Testis (tissue), 3 donors: Measurements from ENCODE around the gene RALGAPA1. TPM values are rescaled to one million over a fixed set of nuclear protein-coding genes. Genes with fewer than 3 reads are reported as not detected.

Source experiments
- DNase-seq: peaks from one replicate; pipeline ENCODE4 v3.0.0-alpha.2; 2019
- H3K27ac ChIP-seq, 2 donors: fragments of 200-600 bp; sonication (generic); one replicate each; pipeline ENCODE4 v1.5.1; 2019
- H3K27me3 ChIP-seq: fragments of 200-600 bp; sonication (generic); one replicate; pipeline ENCODE4 v1.5.1; 2019
- H3K36me3 ChIP-seq: fragments of 200-600 bp; sonication (generic); one replicate; pipeline ENCODE4 v1.5.1; 2017; ENCODE audit warnings: low read depth; ENCODE audit errors: missing control alignments
- H3K4me1 ChIP-seq: fragments of 200-600 bp; sonication (generic); one replicate; pipeline ENCODE4 v1.5.1; 2019
- H3K4me3 ChIP-seq, 2 donors: fragments of 200-600 bp; sonication (generic); one replicate each; pipeline ENCODE4 v1.5.1; 2017 to 2019
- H3K9me3 ChIP-seq: fragments of 200-600 bp; sonication (generic); one replicate; pipeline ENCODE4 v1.5.1; 2017
- POLR2A ChIP-seq: fragments of 450-650 bp; IDR thresholded peaks from one replicate; pipeline ENCODE4 v1.6.1; 2017; ENCODE audit warnings: antibody characterized with exemption, mild to moderate bottlenecking, moderate library complexity
- WGBS, 2 donors: methylation state at CpG; one replicate each; pipeline ENCODE4 v1.1.5; 2018; 5-methylcytosine and 5-hydroxymethylcytosine counted together
- intact Hi-C: fragments of 100-400 bp; cut with DNase I; formaldehyde crosslinking; loops from one replicate; pipeline ENCODE4 v1.15.1; 2023; ENCODE audit warnings: low total_unique reads
- polyA plus RNA-seq: library from polyadenylated mRNA; stranded (reverse); fragments of 350-450 nt; fragmentation: Illumina TruSeq; extraction: RNeasy Lipid Tissue Mini Kit (QIAGEN cat#74804); gene quantifications from one replicate; pipeline ENCODE4 v1.2.3, GENCODE V29; 2014; ENCODE audit warnings: low read depth, low replicate concordance; ENCODE audit not compliant: insufficient read depth
- total RNA-seq, 2 donors: library from RNA; depleted of rRNA; stranded (reverse); fragments of >200 nt; gene quantifications; one replicate each; pipeline ENCODE4 v1.2.3, GENCODE V29; 2016
- TF ChIP-seq, protein P1 (sequence below), 3 experiments: fragments of 450-650 bp in 2 of 3; fragments of 200-600 bp in 1 of 3; sonication (generic) in 1 of 3; IDR thresholded peaks; one replicate each; pipeline ENCODE4 v1.5.1; 2016 to 2019; ENCODE audit warnings: antibody characterized with exemption in 3 of 3, mild to moderate bottlenecking in 2 of 3, moderate library complexity in 1 of 3

RALGAPA1 gene
- total and polyA plus RNA-seq, 3 donors from 2014 or later, result 25.6 to 111 (median 75.1) TPM

- no peak for DNase-seq
- no peak overlapping the region for H3K4me3 ChIP-seq
- no peak overlapping the region for H3K27ac ChIP-seq
- WGBS, 2 donors, result 80 to 82% methylated on average over 5 of the region's 5 CpGs
- H3K9me3 ChIP-seq, result no peaks in the 10 kb centered on the region
- intact Hi-C loops, result no loop called here
- H3K27me3 ChIP-seq, result no peaks in the 10 kb centered on the region
- H3K4me1 ChIP-seq, result no peaks in the 10 kb centered on the region
- no peaks in the 10 kb centered on the region for H3K36me3 ChIP-seq
- TF ChIP-seq POLR2A, result no peak
- TF ChIP-seq, protein P1, sequence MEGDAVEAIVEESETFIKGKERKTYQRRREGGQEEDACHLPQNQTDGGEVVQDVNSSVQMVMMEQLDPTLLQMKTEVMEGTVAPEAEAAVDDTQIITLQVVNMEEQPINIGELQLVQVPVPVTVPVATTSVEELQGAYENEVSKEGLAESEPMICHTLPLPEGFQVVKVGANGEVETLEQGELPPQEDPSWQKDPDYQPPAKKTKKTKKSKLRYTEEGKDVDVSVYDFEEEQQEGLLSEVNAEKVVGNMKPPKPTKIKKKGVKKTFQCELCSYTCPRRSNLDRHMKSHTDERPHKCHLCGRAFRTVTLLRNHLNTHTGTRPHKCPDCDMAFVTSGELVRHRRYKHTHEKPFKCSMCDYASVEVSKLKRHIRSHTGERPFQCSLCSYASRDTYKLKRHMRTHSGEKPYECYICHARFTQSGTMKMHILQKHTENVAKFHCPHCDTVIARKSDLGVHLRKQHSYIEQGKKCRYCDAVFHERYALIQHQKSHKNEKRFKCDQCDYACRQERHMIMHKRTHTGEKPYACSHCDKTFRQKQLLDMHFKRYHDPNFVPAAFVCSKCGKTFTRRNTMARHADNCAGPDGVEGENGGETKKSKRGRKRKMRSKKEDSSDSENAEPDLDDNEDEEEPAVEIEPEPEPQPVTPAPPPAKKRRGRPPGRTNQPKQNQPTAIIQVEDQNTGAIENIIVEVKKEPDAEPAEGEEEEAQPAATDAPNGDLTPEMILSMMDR (IDR thresholded peaks at IDR 0.05), result no peak
Observed at GRCh38 chr14:35835208-35835982, 26.3 kb upstream of the RALGAPA1 start.

- TF ChIP-seq, protein P1 (IDR thresholded peaks at IDR 0.05), result no peak
- no peak for TF ChIP-seq POLR2A
- Histone ChIP-seq H3K36me3 (no peaks in the 10 kb centered on the region), H3K9me3 (no peaks in the 10 kb centered on the region), H3K4me3 (no peak overlapping the region), H3K27me3 (no peaks in the 10 kb centered on the region), H3K27ac (no peak overlapping the region), H3K4me1 (peaks cover 3% of the 10 kb centered on the region)
- intact Hi-C loops, result no loop called here
- no peak for DNase-seq
- 62 to 84% methylated on average over 1 of the region's 1 CpG for WGBS, 2 donors
Observed at GRCh38 chr14:35829449-35829848, 20.4 kb upstream of the RALGAPA1 start.

GRCh38 chr14:35827678-35828472 is 18.8 kb upstream of the RALGAPA1 start:
- no peak for DNase-seq
- Histone ChIP-seq H3K4me1 (peaks cover 3% of the 10 kb centered on the region), H3K36me3 (no peaks in the 10 kb centered on the region), H3K27ac (no peak overlapping the region), H3K9me3 (no peaks in the 10 kb centered on the region), H3K4me3 (no peak overlapping the region), H3K27me3 (no peaks in the 10 kb centered on the region)
- 84 to 86% methylated on average over 11 of the region's 11 CpGs for WGBS, 2 donors
- TF ChIP-seq, protein P1 (IDR thresholded peaks at IDR 0.05), result no peak
- no peak for TF ChIP-seq POLR2A
- intact Hi-C loops, result no loop called here

DNA sequence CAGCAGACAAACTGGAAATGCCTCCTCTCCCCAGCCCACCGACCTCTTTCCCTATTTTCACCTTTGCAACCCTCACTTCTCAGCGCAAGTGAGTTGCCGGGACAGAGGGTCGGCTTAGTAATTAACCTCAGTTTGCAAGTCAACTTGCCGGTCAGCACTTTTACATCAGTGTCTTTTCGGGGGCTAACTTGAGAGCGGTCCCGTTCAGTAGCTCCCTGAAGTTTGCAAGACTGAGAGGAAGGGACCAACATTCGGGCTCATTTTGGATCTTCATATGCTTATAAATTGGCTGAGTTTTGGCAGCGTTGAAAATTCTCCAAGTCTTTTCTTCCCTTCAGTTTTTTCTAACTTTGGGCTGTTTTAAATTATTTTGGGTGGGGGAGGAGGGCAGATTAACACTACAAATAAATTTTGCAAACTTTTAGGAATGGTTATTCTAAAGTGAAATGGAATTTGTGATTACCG is 17.9 kb upstream of the RALGAPA1 start:
- no peaks in the 10 kb centered on the region for H3K36me3 ChIP-seq
- peak overlapping the region; percentile 86 to 98 for H3K4me3 ChIP-seq
- DNase-seq, result no peak
- no peaks in the 10 kb centered on the region for H3K9me3 ChIP-seq
- WGBS, 2 donors, result 2 to 4% methylated on average over 11 of the region's 11 CpGs
- peaks cover 3% of the 10 kb centered on the region for H3K4me1 ChIP-seq
- peak overlapping the region; percentile 93 to 99 for H3K27ac ChIP-seq
- no peak for TF ChIP-seq POLR2A
- TF ChIP-seq, protein P1 (IDR thresholded peaks at IDR 0.05), result no peak
- H3K27me3 ChIP-seq, result no peaks in the 10 kb centered on the region
- intact Hi-C loops, result no loop called here
